ENCODE data around the gene AGAP2.

AGAP2 gene

DNA sequence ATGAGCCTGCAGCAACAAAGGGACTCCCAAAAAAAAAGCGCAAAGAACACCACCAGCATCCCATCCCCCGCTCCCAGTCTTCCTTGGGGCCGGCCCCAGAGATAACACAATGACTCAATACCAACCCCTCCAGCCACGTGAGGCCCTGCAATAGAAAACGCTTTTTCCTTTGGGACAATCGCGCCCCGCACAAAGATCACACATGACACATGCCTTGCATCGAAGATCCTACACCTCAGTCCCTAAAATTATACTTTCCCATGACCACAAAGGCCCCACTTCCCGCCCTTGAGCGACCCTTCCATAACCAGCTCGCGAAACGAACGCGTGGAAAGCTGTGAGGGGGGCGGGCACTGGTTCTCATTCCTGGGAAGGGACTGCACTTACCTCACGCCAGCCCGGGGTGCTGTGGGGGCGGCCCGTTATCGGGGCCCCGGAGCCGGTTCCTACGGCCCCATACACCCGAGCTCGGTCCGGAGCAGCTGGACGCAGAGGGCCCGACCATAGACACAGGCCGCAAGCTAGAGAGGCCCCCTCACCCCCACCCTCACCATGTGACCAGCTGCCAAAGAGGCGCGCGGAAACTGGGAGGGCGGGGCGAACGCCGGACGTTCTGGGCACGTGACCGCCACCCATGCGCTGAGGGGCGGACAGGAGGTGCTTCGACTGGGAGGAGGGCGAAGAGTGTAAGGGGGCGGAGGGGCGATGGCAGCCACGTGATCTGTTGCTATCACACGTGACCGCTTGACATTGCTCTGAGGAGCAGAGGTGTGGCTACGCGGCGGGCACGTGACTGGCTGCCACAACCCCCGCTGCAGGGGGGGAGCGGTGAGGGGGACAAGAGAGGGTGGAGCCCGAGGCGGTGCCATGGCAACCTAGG is 13.5 kb upstream of the AGAP2 start, which contains the start of gene CDK4:
TSS of gene CDK4 (minus strand) at position 523 of the 880 bp plus-strand sequence. CDS start 593 bp downstream, outside the sequence.
- peak; percentile 99 for DNase-seq

DNA sequence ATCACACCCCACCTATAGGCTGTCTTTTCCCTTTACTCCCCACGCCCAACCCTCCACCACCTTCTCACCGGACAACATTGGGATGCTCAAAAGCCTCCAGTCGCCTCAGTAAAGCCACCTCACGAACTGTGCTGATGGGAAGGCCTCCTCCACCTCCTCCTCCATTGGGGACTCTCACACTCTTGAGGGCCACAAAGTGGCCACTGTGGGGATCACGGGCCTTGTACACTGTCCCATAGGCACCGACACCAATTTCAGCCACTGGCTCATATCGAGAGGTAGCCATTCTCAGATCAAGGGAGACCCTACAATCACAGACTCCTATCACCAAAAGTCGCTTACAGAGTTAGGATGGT is 12.9 kb upstream of the AGAP2 start:
- DNase-seq, result no peak

DNA sequence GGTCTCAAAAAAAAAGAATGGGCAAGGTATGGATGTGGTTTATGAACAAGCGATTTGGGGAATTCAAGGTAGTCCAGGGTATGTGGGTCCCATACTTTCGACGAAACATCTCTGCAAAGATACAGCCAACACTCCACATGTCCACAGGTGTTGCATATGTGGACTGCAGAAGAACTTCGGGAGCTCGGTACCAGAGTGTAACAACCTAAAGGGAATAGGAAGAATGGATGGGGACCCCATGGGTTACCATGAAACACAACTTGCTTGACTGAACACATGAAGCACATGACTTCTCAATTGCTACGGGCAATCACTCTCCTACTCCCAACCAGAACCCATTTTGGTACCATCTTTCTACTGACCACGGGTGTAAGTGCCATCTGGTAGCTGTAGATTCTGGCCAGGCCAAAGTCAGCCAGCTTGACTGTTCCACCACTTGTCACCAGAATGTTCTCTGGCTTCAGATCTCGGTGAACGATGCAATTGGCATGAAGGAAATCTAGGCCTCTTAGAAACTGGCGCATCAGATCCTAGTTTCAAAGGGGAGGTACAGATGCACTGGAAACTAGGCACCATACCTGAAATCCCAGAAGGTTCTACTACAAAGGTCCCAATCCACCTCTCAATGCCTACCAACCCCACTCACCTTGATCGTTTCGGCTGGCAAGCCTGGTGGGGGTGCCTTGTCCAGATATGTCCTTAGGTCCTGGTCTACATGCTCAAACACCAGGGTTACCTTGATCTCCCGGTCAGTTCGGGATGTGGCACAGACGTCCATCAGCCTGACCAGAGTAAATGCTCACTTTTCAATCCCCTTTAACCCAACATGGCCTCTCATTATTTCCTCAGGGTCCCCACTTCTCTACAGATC is 12.3 kb upstream of the AGAP2 start:
- DNase-seq, result no peak

DNA sequence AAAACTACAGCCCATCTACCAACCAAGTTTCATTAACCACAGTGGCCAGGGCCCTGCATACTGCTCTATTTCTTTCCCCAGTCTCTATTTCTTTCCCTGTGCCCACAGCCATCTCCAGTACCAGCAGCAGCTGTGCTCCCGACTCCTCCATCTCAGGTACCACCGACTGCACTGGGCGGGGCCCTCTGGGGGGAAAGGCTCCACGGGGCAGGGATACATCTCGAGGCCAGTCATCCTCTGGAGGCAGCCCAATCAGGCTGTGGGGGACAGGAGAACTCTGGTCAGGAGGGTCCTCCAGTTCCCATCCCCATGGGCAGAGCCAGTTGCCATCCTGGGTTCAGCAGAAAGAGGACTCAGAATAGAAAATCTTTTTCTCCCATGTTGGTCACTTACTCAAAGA is 10.5 kb upstream of the AGAP2 start:
- DNase-seq, result no peak

DNA sequence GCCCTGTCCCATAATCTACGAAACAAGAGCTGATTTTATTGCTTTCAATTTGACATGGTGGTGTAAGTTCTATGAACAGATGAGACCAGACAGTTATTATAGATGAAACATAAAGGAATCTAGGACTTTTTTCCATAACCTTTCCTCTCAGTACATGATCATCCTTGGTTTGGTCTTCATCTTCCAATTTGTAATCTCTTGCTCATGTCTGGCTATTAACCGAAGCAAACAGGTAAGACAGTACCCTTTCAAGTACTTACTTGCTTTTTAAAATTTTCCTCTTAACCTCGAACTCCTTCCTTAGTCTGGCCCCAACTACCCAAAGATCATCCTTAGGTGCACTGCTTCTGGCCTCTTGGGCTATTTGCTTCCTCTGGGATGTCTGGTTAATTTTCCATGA is 7.5 kb upstream of the AGAP2 start:
- DNase-seq, result no peak

DNA sequence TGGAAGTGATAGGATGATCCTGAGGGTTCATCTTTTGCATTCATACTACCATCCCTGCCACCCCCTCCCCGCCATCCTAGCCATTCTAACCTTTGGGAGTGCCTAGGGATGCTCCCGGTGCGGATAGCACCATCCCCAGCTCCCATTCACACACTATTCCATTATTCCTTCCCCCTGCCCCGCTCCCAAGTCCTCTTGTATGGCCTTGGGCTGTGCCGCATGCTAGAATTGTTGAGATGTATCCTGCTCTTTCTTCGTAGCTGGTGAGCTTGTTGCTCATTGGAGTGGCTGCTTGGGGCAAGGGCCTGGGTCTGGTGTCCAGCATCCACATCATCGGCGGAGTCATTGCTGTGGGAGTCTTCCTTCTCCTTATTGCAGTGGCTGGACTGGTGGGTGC is 6.9 kb upstream of the AGAP2 start:
- no peak for DNase-seq

DNA sequence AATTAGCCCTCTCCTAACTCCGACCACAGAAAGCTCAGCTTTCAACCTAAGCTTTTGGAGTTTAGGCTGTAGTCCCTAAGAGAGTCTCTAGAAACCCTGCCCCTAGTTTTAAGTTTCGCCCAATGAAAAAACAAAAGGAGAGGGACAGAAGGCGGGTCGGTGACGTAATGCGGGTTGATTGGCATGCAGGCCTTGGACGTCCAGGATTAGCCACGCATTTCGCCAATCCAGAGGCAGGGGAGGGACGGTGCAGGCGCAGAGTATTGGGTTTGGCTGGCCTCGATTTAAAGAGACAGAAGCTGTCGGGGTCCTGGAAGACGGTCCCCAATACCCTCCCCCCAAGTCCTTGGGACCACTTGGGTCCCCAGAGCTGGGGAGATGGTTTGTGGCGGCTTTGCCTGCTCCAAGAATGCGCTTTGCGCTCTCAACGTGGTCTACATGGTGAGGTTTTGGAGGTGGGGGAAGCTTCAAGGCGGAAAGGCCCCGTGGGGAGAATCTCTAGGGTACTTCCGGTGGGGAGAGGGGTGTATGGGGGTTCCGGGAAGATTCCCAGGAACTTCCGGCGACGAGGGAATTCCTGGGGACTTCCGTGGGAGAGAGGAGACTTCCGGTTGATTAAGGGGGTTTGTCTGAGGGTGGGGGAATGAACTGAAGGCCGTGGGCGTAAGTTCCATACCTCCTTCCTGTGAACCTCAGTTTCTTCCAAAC is 6.4 kb upstream of the AGAP2 start, which contains the start of gene TSPAN31:
TSS of gene TSPAN31 (plus strand) at position 263 of the 708 bp plus-strand sequence. CDS start at position 379, 116 bp downstream.
- peak; percentile 97 for DNase-seq

DNA sequence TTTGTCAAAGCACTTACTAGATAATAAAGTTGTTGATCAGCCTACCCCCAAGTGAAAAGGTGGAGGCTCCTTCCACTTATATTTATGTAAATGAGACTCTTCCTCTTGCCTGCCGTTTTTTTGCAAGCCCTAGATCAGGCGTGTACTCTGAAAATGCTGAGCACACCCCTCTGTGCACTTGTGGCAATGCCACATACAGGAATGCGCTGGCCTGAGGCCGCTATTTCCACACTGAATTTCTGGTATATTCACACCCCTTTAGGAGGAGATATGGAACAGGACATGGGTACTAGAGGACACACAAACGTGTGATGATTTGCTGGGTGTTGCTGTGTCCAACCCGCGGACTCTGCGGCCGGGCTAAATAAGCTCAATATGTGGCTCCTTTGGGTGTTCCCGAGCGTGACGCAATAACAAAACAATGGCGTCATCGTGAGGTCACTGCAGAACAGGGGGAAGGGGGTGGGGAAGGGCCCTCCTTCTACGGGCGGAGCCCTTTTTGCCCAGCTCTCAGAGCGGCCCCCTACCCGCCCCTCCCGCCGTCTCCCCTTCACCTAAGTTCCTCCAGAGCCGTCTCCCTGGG is 5.7 kb upstream of the AGAP2 start:
- DNase-seq, result peak; percentile 89

DNA sequence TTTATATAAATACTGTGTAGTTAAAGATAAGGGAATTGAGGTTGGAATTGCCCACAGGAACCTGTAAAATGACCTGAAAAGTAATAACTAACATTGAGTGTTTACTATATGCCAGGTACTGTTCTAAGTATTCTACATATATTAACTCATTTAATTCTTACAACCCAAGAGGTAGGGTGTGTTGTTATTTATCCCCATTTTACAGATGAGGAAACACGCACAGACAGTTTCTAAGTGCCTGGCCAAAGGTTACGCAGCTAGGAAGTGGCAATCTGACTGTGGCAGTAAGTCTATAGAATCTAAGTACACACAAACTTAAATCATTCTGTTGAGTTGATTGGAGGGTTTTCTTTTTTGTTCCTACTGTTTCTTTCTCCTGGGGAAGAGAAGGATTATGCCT is 5.2 kb upstream of the AGAP2 start:
- no peak for DNase-seq

DNA sequence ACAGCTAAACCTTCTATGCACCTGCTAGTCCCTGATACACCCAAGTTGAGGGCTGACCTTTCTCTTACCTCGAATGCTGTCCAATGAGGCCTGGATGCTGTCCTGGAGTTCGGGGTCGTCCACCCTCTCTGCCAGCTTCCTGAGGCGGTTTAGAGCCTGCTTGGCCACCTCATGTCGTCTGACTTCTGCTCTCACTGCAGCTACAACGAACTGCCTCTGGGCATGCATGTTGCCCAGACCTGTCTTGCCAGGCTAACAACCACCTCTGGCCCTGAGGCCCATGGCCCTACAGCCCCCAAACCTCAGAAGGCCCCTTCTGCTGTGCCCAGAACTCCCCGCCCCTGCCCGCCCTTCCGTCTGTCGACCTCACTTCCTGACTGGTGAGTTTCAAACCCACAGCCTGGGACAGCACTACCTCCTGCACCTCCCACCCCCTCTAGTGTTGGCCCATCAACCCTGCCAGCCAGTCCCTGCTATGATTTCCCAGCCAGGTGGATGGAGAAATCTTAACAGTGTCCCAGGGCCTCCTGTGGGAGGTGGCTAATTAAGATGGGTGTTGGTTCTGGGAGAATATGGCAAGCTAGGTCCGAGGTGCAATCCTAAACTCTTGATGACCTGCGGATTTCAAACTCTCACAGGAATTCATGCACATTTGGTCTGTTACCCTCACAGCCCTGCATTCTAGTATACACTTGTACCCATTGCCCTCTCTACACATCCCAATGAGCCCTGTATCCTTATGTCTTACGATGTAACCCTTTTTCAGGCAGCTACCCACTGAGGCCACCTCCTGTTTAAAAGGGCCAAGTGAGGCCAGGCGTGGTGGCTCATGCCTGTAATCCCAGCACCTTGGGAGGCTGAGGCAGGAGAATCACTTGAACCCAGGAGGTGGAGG is 3.5 kb upstream of the AGAP2 start:
- no peak for DNase-seq

DNA sequence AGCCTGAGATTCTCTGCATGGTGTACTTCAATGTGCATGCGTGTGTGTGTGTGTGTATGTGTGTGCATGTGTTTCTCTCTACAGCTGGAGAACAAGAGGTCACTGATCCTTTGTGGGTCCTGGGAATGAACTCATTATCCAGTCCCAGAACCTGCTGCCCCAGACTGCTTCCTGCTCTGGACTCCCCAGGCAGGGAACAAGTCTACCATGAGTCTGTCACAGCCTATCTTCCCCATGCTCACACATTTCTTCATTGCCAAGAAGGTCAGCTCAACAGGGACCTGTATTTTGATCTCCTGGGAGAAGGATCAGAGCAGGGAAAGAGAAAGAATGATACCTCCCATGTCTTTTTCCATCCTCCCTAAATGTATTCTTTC is 2.9 kb upstream of the AGAP2 start:
- no peak for DNase-seq

DNA sequence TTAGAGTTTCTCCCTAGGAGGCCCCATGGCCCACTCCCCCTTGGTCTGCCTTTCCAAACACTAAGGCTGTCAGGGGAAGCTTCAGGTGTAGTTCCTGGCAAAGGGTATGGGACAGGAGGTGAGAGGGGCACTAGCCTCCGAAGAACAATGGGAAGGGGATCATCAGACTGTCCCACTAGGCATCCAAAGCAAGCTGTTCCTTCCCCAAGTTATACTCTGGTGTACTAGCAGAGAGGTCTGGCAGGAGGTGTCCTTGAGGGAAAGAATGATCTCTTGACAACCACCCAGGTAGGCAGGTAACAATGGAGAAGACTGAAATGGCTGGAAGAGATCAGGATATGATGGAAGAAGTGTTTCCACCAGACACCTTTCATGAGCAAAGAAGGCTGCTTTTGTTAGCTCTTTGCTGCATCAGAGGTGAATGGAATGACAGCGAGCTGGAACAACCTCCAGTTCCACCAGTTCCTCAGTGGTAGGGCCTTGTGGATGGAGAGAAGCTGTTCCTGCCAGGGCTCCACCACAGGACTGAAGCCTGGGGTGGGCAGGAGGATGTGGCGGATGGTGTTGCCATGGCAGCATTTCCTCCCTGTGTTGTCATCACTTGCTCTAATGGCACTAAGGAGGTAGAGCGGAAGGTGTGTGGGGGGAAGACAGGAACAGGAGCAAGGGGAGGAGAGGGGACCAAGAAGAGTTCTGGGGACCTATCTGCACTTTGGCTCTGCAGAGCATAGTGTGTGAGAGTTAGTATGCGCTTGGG is 2.3 kb upstream of the AGAP2 start:
- no peak for DNase-seq

DNA sequence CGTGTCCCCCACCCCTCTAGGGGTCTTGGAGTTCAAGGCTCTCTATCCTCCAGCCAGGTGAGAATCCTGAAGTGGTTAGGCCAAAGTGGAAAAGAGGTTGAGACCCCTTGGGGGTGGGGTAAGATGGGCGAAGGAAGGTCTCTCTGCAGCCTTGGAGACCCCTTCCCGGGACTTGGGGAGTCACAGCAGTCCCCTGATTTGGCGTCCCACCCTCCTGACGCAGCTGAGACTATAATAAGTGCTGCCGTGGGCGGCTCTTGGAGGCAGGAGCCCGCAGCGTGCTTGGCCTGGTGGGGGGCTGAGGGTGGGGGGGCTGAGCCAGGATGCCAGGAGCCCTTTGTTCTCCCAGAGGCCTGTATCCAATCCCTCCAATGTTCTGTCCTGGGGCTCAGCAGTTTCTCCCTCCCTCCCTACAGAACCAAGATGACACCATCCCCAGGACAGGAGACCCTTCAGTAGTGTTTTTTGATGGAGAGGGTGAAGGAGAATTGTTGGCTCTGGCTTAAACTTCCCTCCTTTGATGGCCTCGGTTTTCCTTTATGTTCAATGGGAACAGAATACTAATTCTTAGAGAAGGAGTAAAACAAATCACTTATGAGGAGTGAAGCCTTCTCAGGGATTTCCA is 1.5 kb upstream of the AGAP2 start:
- no peak for DNase-seq

DNA sequence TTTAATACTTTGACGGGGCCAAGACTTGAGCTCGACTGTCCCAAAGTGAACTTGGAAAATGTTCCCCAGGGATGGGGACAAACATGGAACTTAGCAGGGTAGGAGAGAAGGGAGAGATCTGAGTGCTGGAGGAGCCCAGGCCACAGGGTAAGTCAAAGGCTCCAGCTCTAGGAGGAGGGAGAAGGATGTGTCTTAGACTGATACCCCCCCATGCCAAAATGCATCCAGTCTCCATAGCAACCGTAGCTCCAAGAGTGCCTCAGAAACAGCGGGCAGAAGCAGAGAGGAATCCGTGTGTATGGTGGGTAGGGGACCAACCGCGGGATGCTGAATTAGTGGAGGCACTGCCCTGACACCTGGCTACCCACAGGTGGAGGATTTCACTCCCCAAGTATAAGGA is 845 bp upstream of the AGAP2 start:
- DNase-seq, result no peak

DNA sequence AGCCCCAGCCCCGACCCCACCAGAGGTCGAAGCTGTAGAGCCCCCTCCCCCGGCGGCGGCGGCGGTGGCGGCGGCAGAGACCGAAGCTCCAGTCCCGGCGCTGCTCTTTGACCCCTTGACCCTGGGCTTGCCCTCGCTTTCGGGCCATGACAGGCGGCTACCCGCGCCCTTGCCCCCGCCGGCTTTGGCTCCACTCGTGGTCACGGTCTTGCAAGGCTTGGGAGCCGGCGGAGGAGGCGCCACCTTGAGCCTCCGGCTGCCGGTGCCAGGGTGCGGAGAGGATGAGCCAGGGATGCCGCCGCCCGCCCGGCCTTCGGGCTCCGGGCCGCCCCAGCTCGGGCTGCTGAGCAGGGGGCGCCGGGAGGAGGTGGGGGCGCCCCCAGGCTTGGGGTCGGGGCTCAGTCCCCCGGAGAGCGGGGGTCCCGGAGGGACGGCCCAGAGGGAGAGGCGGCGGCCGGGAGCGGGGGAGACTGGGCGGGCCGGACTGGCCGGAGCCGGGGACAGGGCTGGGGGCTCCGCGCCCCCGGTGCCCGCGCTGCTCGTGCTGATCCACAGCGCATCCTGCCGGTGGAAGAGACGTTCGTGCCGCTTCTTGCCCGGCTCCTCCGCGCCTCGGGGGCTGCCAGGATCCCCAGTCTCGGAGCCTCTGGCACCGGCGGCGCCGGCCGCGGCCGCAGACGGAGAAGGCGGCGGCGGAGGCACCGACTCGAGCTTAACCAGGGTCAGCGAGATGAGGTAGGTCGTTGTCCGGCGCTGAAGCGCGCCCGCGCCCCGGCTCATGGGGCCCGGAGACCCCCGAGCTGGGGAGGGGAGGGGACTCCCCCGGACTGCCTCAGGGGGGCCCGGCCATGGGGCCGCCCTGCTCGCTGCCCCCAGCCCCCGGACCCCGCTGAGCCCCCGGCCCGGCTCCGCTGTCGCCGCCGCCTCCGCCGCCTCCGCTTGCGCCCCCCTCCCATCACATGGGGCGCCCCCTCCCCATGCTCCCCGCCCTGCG is 778 bp downstream of the AGAP2 start:
- DNase-seq, result no peak

DNA sequence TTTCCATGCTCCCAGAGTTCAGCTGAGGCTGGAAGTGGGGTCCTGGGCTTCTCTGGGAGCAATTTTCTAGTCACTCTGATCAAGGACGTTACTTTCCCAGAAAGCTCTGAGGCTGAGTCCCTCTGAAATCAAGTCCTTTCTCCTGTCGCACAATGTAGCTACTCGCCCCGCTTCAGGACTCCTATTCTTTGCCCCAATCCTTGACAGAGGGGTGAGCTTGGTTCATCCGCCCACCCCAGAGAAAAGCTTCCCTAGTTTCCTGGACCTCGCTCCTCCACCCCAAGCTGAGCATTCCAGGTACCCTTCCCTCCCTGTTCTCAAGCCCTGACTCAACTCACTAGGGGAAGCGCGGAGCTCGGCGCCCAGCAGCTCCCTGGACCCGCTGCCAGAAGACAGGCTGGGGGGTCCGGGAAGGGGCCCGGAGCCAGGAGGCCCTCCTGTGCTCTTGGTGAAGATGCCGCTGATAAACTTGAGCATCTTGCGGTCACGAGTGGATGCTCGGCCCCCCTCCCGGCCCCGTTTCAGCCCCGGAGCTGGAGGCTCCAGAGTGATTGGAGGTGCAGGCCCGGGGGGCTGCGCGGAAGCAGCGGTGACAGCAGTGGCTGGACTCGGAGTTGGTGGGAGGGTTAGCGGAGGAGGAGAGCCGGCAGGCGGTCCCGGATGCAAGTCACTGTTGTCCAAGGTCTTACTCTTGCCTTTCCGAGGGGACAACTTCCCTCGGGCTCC is 1.6 kb downstream of the AGAP2 start:
- DNase-seq, result no peak

DNA sequence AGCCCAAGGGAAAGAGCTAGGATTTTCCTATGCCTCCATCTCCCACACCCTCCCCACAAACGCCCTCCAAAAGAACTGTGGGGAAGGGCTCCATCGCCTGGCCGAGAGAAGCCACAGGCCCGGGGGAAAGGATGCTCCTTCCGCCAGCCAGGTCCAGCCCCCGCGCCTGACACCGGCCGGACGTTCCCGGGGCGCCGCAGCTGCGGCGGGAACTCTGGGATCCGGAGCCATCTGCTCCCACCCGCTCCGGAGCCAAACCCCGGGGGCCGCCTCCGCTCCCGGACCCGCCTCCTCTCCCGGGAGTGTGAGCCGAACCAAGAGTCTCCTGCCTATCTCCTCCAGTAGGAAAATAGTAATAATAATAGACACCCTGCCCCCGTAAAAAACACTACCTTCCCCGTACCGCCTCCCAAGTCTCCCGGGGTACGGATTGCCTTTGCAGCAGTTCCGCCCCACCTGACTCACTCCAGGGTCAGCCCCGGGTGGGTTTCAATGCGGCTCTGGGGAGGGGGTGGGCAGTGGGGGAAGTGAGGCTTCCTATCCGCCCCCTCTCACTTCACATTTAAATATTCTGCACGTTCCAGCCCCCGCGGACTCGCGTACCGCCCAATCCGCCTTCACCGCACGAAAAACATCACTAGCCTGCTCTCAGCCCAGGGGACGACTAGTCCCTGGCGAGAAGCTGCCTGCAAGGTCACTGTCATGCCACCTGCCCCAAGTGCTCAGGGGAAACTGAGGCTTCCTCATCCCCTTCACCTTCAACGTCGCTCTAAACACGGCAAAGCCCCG is 2.4 kb downstream of the AGAP2 start:
- DNase-seq, result peak; percentile 68
